WTC11 (cell line): Measurements from ENCODE around the gene RREB1. TPM values are rescaled to one million over a fixed set of nuclear protein-coding genes. Genes with fewer than 3 reads are reported as not detected.

ENCODE experiments used
- ATAC-seq: fragments of 200-7000 bp; cut with Tn5 transposase; 2 replicates; pipeline ENCODE4 v1.10.0; 2021; ENCODE audit warnings: mild to moderate bottlenecking, moderate library complexity
- CTCF ChIA-PET: fragments of 300-600 bp; sonication (Branson Sonifier 250); formaldehyde crosslinking; loops from one replicate; lab custom pipeline; 2021; ENCODE audit warnings: antibody characterized with exemption; lab: Charles Lee
- POLR2A ChIA-PET: fragments of 350-600 bp; sonication (Branson Sonifier 250); formaldehyde crosslinking; loops from one replicate; lab custom pipeline; 2021; ENCODE audit warnings: antibody characterized with exemption; lab: Charles Lee
- DNase-seq: peaks from one replicate; pipeline ENCODE4 v3.0.0; 2021; ENCODE audit warnings: low spot score
- H3K27ac Mint-ChIP-seq: 2 replicates; pipeline ENCODE4 v1.8.0; 2021; ENCODE audit warnings: mixed read lengths
- H3K27me3 Mint-ChIP-seq: 2 replicates; pipeline ENCODE4 v1.8.0; 2021; ENCODE audit warnings: low read depth, mild to moderate bottlenecking, moderate library complexity, mixed read lengths
- H3K36me3 Mint-ChIP-seq: 2 replicates; pipeline ENCODE4 v1.8.0; 2021; ENCODE audit warnings: mixed read lengths
- H3K4me1 Mint-ChIP-seq: 2 replicates; pipeline ENCODE4 v1.8.0; 2022; ENCODE audit warnings: mixed read lengths
- H3K4me3 Mint-ChIP-seq: 2 replicates; pipeline ENCODE4 v1.8.0; 2021; ENCODE audit warnings: mild to moderate bottlenecking, moderate library complexity, mixed read lengths
- H3K9me3 Mint-ChIP-seq: 2 replicates; pipeline ENCODE4 v1.8.0; 2021; ENCODE audit warnings: mixed read lengths
- ARID4B ChIP-seq: sonication (generic); formaldehyde crosslinking; IDR thresholded peaks from 2 replicates; pipeline ENCODE4 v1.8.0; 2023; ENCODE audit warnings: missing genetic modification reagents, mild to moderate bottlenecking, borderline replicate concordance
- ATF3 ChIP-seq: sonication (generic); formaldehyde crosslinking; conservative IDR thresholded peaks from 2 replicates; pipeline ENCODE4 v1.8.1; 2022; ENCODE audit warnings: mild to moderate bottlenecking, missing genetic modification reagents
- ESRRA ChIP-seq: sonication (generic); formaldehyde crosslinking; IDR thresholded peaks from 2 replicates; pipeline ENCODE4 v1.8.1; 2022; ENCODE audit warnings: mild to moderate bottlenecking, missing genetic modification reagents, borderline replicate concordance
- NFATC4 ChIP-seq: fragments of 250-450 bp; sonication (Bioruptor Pico); IDR thresholded peaks from 2 replicates; pipeline ENCODE4 v1.9.0; 2021; ENCODE audit warnings: mild to moderate bottlenecking
- NR1H2 ChIP-seq: sonication (generic); formaldehyde crosslinking; IDR thresholded peaks from 2 replicates; pipeline ENCODE4 v1.9.0; 2021; ENCODE audit warnings: mild to moderate bottlenecking, moderate library complexity, missing genetic modification reagents
- SP1 ChIP-seq: sonication (generic); formaldehyde crosslinking; conservative IDR thresholded peaks from 2 replicates; pipeline ENCODE4 v1.8.1; 2022; ENCODE audit warnings: missing genetic modification reagents
- USF2 ChIP-seq: sonication (generic); formaldehyde crosslinking; IDR thresholded peaks from 2 replicates; pipeline ENCODE4 v1.8.1; 2023; ENCODE audit warnings: mild to moderate bottlenecking, missing genetic modification reagents, moderate library complexity
- ZNF121 ChIP-seq: sonication (generic); formaldehyde crosslinking; IDR thresholded peaks from 2 replicates; pipeline ENCODE4 v1.8.0; 2023; ENCODE audit warnings: missing genetic modification reagents
- ZNF532 ChIP-seq: fragments of 250-450 bp; sonication (Bioruptor Pico); IDR thresholded peaks from 2 replicates; pipeline ENCODE4 v1.9.0; 2021; ENCODE audit warnings: mild to moderate bottlenecking, borderline replicate concordance
- total RNA-seq: library from RNA; stranded (reverse); gene quantifications from 3 replicates; pipeline ENCODE4 v1.2.3, GENCODE V29; 2021
- TF ChIP-seq, protein P1 (sequence below): sonication (generic); formaldehyde crosslinking; IDR thresholded peaks from 2 replicates; pipeline ENCODE4 v1.8.1; 2022; ENCODE audit warnings: missing genetic modification reagents, borderline replicate concordance
- TF ChIP-seq, protein P2 (sequence below): sonication (generic); formaldehyde crosslinking; IDR thresholded peaks from 2 replicates; pipeline ENCODE4 v1.8.0; 2023; ENCODE audit warnings: missing genetic modification reagents

The RREB1 gene
- total RNA-seq, 1 experiment from 2014 or later: 38.5 TPM

- TF ChIP-seq ZNF532 (CRISPR knock-in tag) (no peak), NR1H2 (no peak), SP1 (CRISPR knock-in tag) (no peak)
- TF ChIP-seq, protein P1, sequence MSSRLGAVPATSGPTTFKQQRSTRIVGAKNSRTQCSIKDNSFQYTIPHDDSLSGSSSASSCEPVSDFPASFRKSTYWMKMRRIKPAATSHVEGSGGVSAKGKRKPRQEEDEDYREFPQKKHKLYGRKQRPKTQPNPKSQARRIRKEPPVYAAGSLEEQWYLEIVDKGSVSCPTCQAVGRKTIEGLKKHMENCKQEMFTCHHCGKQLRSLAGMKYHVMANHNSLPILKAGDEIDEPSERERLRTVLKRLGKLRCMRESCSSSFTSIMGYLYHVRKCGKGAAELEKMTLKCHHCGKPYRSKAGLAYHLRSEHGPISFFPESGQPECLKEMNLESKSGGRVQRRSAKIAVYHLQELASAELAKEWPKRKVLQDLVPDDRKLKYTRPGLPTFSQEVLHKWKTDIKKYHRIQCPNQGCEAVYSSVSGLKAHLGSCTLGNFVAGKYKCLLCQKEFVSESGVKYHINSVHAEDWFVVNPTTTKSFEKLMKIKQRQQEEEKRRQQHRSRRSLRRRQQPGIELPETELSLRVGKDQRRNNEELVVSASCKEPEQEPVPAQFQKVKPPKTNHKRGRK (CRISPR knock-in tag): no peak
- TF ChIP-seq, protein P2, sequence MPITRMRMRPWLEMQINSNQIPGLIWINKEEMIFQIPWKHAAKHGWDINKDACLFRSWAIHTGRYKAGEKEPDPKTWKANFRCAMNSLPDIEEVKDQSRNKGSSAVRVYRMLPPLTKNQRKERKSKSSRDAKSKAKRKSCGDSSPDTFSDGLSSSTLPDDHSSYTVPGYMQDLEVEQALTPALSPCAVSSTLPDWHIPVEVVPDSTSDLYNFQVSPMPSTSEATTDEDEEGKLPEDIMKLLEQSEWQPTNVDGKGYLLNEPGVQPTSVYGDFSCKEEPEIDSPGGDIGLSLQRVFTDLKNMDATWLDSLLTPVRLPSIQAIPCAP (CRISPR knock-in tag): no peak
Measured at GRCh38 chr6:7247828-7248227, 140.1 kb downstream of the RREB1 start (continued).

- no peak for ATAC-seq
- H3K4me3 Mint-ChIP-seq: no peak overlapping the region
- CTCF ChIA-PET: interaction anchor here (1.3 kb wide), 1 partner anchor 570 kb away, joined by 3 read pairs; no protein-coding TSS in a partner anchor
- H3K27me3 Mint-ChIP-seq: no peaks in the 10 kb centered on the region
- no peak overlapping the region for H3K27ac Mint-ChIP-seq
- peaks cover 2% of the 10 kb centered on the region for H3K9me3 Mint-ChIP-seq
- no peak for TF ChIP-seq ATF3 (CRISPR knock-in tag)
- TF ChIP-seq USF2 (CRISPR knock-in tag): no peak
- no peak for TF ChIP-seq ARID4B (CRISPR knock-in tag)
- TF ChIP-seq ZNF121 (CRISPR knock-in tag): no peak
- no peak for TF ChIP-seq NFATC4 (CRISPR knock-in tag)
- no peak for TF ChIP-seq ESRRA
- TF ChIP-seq, all 79 proteins: peak for 0
- POLR2A ChIA-PET: no interaction called here
- DNase-seq: no peak
- no peaks in the 10 kb centered on the region for H3K4me1 Mint-ChIP-seq
- peaks cover 21% of the 10 kb centered on the region; the same call in 1 of the 2 replicates for H3K36me3 Mint-ChIP-seq
Measured at GRCh38 chr6:7249391-7249790, 141.6 kb downstream of the RREB1 start.
